Neural progenitor cell (in vitro differentiated cells): ENCODE results near the gene SMPD2. TPM values are rescaled to one million over a fixed set of nuclear protein-coding genes. Genes with fewer than 3 reads are reported as not detected.
A peak's percentile ranks its signal among the peaks of the same experiment; 100 is the strongest.

Experiments
- DNase-seq: peaks from one replicate; pipeline ENCODE4 v3.0.0-alpha.2; 2016; ENCODE audit warnings: low spot score
- H2AFZ ChIP-seq: fragments of 200-600 bp; sonication (generic); replicated peaks from 2 replicates; pipeline ENCODE4 v1.6.1; 2016; ENCODE audit warnings: antibody characterized with exemption
- H3F3A ChIP-seq: fragments of 200-600 bp; sonication (generic); 2 replicates; pipeline ENCODE4 v1.6.1; 2016; ENCODE audit warnings: antibody characterized with exemption, low read depth
- H3K27ac ChIP-seq: fragments of 200-600 bp; sonication (generic); 2 replicates; pipeline ENCODE4 v1.5.1; 2016; ENCODE audit warnings: mild to moderate bottlenecking
- H3K27me3 ChIP-seq: fragments of 200-600 bp; sonication (generic); 2 replicates; pipeline ENCODE4 v1.6.1; 2016; ENCODE audit warnings: mild to moderate bottlenecking, moderate library complexity
- H3K36me3 ChIP-seq: fragments of 200-600 bp; sonication (generic); 2 replicates; pipeline ENCODE4 v1.5.1; 2016
- H3K4me1 ChIP-seq: fragments of 200-600 bp; sonication (generic); 2 replicates; pipeline ENCODE4 v1.6.1; 2016; ENCODE audit warnings: mixed run types
- H3K4me2 ChIP-seq: fragments of 200-600 bp; sonication (generic); 2 replicates; pipeline ENCODE4 v1.6.1; 2016
- H3K4me3 ChIP-seq: fragments of 200-600 bp; sonication (generic); 2 replicates; pipeline ENCODE4 v1.5.1; 2016
- H3K79me2 ChIP-seq: fragments of 200-600 bp; sonication (generic); 2 replicates; pipeline ENCODE4 v1.6.1; 2016; ENCODE audit warnings: low read depth
- H3K9ac ChIP-seq: fragments of 200-600 bp; sonication (generic); 2 replicates; pipeline ENCODE4 v1.6.1; 2016
- H3K9me3 ChIP-seq: fragments of 200-600 bp; sonication (generic); 2 replicates; pipeline ENCODE4 v1.5.1; 2016; ENCODE audit warnings: low read depth
- H4K20me1 ChIP-seq: fragments of 200-600 bp; sonication (generic); 2 replicates; pipeline ENCODE4 v1.6.1; 2016; ENCODE audit warnings: low read depth
- H3K27ac Mint-ChIP-seq: 3 replicates; pipeline ENCODE4 v1.8.0; 2021; ENCODE audit warnings: mixed read lengths
- H3K27me3 Mint-ChIP-seq: 2 replicates; pipeline ENCODE4 v1.8.0; 2022; ENCODE audit warnings: low read depth, mild to moderate bottlenecking, inconsistent platforms, moderate library complexity, mixed read lengths; ENCODE audit not compliant: insufficient read depth
- H3K36me3 Mint-ChIP-seq: 3 replicates; pipeline ENCODE4 v1.8.0; 2021; ENCODE audit warnings: mixed read lengths
- H3K4me1 Mint-ChIP-seq: 3 replicates; pipeline ENCODE4 v1.8.0; 2021; ENCODE audit warnings: mixed read lengths
- H3K4me3 Mint-ChIP-seq: 3 replicates; pipeline ENCODE4 v1.8.0; 2021; ENCODE audit warnings: mild to moderate bottlenecking, moderate library complexity, mixed read lengths
- H3K9me3 Mint-ChIP-seq: 3 replicates; pipeline ENCODE4 v1.8.0; 2020; ENCODE audit warnings: mixed read lengths
- CTCF ChIP-seq: fragments of 200-600 bp; sonication (generic); IDR thresholded peaks from 2 replicates; pipeline ENCODE4 v1.5.1; 2017; ENCODE audit warnings: antibody characterized with exemption, mild to moderate bottlenecking
- EZH2 ChIP-seq: fragments of 200-600 bp; sonication (generic); IDR thresholded peaks from 2 replicates; pipeline ENCODE4 v1.6.1; 2017; ENCODE audit warnings: antibody characterized with exemption, mild to moderate bottlenecking, moderate library complexity
- EZH2phosphoT487 ChIP-seq: fragments of 200-600 bp; sonication (generic); IDR thresholded peaks from 2 replicates; pipeline ENCODE4 v1.6.1; 2017; ENCODE audit warnings: antibody characterized with exemption
- total RNA-seq: library from RNA; depleted of rRNA; stranded (reverse); fragments of >200 nt; gene quantifications from 2 replicates; pipeline ENCODE4 v1.2.3, GENCODE V29; 2015; ENCODE audit warnings: low replicate concordance

The SMPD2 gene
- total RNA-seq, 1 donor from 2014 or later: 10.3 TPM

GRCh38 chr6:109396046-109396718 is 44.3 kb upstream of the SMPD2 start:
- H3K4me1 Mint-ChIP-seq: no peaks in the 10 kb centered on the region
- Histone ChIP-seq H3F3A (no peaks in the 10 kb centered on the region), H3K4me3 (no peak overlapping the region), H3K9me3 (no peaks in the 10 kb centered on the region), H3K36me3 (no peaks in the 10 kb centered on the region), H3K27ac (no peak overlapping the region), H3K79me2 (no peaks in the 10 kb centered on the region), H4K20me1 (no peaks in the 10 kb centered on the region), H3K27me3 (no peaks in the 10 kb centered on the region), H3K9ac (no peak overlapping the region), H2AFZ (no peak overlapping the region), H3K4me1 (no peaks in the 10 kb centered on the region), H3K4me2 (no peak overlapping the region)
- H3K27ac Mint-ChIP-seq: no peak overlapping the region
- H3K4me3 Mint-ChIP-seq: no peak overlapping the region
- peaks cover 3% of the 10 kb centered on the region for H3K27me3 Mint-ChIP-seq
- no peaks in the 10 kb centered on the region for H3K9me3 Mint-ChIP-seq
- DNase-seq: no peak
- no peak for TF ChIP-seq EZH2
- no peak for TF ChIP-seq EZH2phosphoT487
- no peak for TF ChIP-seq CTCF
- H3K36me3 Mint-ChIP-seq: peaks cover 1% of the 10 kb centered on the region

DNA sequence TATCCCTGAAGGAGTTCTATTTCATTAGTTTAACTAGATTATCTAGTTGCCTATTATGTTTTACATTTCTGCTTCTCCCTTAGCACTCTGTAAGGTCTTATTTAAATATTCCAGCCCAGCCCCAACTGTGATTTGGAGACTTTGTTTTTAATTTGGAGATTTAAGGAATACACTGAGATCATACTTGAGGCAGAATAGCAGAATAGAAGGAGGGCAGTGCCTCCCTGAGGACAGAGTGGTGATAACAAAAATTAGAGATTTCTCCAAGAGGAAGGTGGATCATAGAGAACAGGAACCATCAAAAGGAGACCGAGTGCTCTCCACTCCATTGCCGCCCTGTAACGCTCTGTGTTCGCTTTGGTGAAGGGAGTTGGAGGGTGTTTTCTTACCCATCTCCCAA is 43.5 kb upstream of the SMPD2 start:
- H2AFZ ChIP-seq: no peak overlapping the region
- H3K36me3 ChIP-seq: no peaks in the 10 kb centered on the region
- Mint-ChIP-seq H3K4me1 (no peaks in the 10 kb centered on the region), H3K36me3 (peaks cover 1% of the 10 kb centered on the region), H3K9me3 (no peaks in the 10 kb centered on the region), H3K27ac (no peak overlapping the region), H3K4me3 (no peak overlapping the region), H3K27me3 (peaks cover 3% of the 10 kb centered on the region)
- H3K4me2 ChIP-seq: no peak overlapping the region
- H3K4me1 ChIP-seq: peaks cover under 1% of the 10 kb centered on the region
- DNase-seq: no peak
- H3K79me2 ChIP-seq: no peaks in the 10 kb centered on the region
- no peaks in the 10 kb centered on the region for H3F3A ChIP-seq
- H3K27ac ChIP-seq: no peak overlapping the region
- no peaks in the 10 kb centered on the region for H4K20me1 ChIP-seq
- no peak overlapping the region for H3K4me3 ChIP-seq
- no peaks in the 10 kb centered on the region for H3K27me3 ChIP-seq
- H3K9me3 ChIP-seq: no peaks in the 10 kb centered on the region
- H3K9ac ChIP-seq: no peak overlapping the region
- TF ChIP-seq CTCF (peak; percentile 33), EZH2phosphoT487 (no peak), EZH2 (no peak)

DNA sequence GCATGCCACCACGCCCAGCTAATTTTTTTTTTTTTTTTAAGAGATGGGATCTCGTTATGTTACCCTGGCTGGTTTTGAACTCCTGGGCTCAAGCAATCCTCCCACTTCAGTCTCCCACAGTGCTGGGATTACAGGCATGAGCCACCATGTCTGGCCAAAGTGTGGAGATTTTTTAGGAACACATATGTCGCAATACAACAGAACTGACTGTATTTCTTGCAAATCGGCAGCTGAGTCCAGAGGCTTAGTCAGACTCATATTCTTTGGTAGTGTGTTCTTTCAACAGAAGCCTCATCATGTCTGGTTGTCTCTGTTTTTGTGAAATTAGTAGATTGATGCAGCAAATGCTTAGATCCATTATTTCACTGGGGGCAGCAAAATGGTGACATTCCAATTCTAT is 34.3 kb upstream of the SMPD2 start:
- H3K4me3 ChIP-seq: no peak overlapping the region
- Mint-ChIP-seq H3K27me3 (peaks cover 2% of the 10 kb centered on the region), H3K4me1 (no peaks in the 10 kb centered on the region), H3K4me3 (no peak overlapping the region), H3K9me3 (no peaks in the 10 kb centered on the region), H3K36me3 (peaks cover 2% of the 10 kb centered on the region), H3K27ac (no peak overlapping the region)
- H3K4me2 ChIP-seq: no peak overlapping the region
- H3K36me3 ChIP-seq: no peaks in the 10 kb centered on the region
- peaks cover 25% of the 10 kb centered on the region for H3K4me1 ChIP-seq
- H3K9ac ChIP-seq: no peak overlapping the region
- H3K27me3 ChIP-seq: no peaks in the 10 kb centered on the region
- H2AFZ ChIP-seq: no peak overlapping the region
- no peaks in the 10 kb centered on the region for H3K9me3 ChIP-seq
- H3K79me2 ChIP-seq: no peaks in the 10 kb centered on the region
- H4K20me1 ChIP-seq: no peaks in the 10 kb centered on the region
- no peak for DNase-seq
- TF ChIP-seq EZH2phosphoT487: no peak
- no peak for TF ChIP-seq EZH2
- TF ChIP-seq CTCF: no peak
- no peak overlapping the region for H3K27ac ChIP-seq
- H3F3A ChIP-seq: peaks cover 8% of the 10 kb centered on the region
